IMR-90 (cell line): ENCODE measurements around the gene CDADC1. TPM values are rescaled to one million over a fixed set of nuclear protein-coding genes. Genes with fewer than 3 reads are reported as not detected.

ENCODE experiments used
- ATAC-seq: fragments of 200-7000 bp; cut with Tn5 transposase; 2 replicates; pipeline ENCODE4 v1.9.1; 2020; ENCODE audit warnings: low read depth, mild to moderate bottlenecking, moderate library complexity
- BruUV-seq: library from RNA; stranded (reverse); fragments of 400-500 nt; replicated peaks from 2 replicates; lab custom pipeline; 2021; lab: Mats Ljungman, UMichigan
- CTCF ChIA-PET: fragments of 300-600 bp; formaldehyde crosslinking; extraction: SDS; loops from one replicate; lab custom pipeline; 2021; ENCODE audit warnings: antibody characterized with exemption; lab: Yijun Ruan, JAX
- POLR2A ChIA-PET: fragments of 300-600 bp; sonication (Branson Sonifier 250); formaldehyde crosslinking; loops from one replicate; lab custom pipeline; 2022; ENCODE audit warnings: antibody characterized with exemption; ENCODE audit not compliant: unreplicated experiment; lab: Charles Lee
- DNase-seq: peaks from one replicate; pipeline ENCODE4 v3.0.0; 2013
- H2AFZ ChIP-seq: replicated peaks from 2 replicates; pipeline ENCODE3; 2013; ENCODE audit warnings: low read length, mild to moderate bottlenecking; ENCODE audit not compliant: poor library complexity
- H2AK5ac ChIP-seq: 2 replicates; pipeline ENCODE4 v1.6.1; 2013; ENCODE audit warnings: low read depth, low read length, inconsistent platforms
- H2AK9ac ChIP-seq: replicated peaks from 2 replicates; pipeline ENCODE3; 2013; ENCODE audit warnings: mild to moderate bottlenecking, low read depth, low read length, moderate library complexity; ENCODE audit not compliant: poor library complexity
- H2BK120ac ChIP-seq: 2 replicates; pipeline ENCODE4 v1.6.1; 2013; ENCODE audit warnings: low read depth, low read length, inconsistent platforms
- H2BK15ac ChIP-seq: 3 replicates; pipeline ENCODE4 v1.6.1; 2013; ENCODE audit warnings: low read depth, low read length, inconsistent platforms
- H2BK20ac ChIP-seq: 2 replicates; pipeline ENCODE4 v1.6.1; 2013; ENCODE audit warnings: low read depth, mild to moderate bottlenecking, inconsistent platforms, low read length, moderate library complexity
- H2BK5ac ChIP-seq: 2 replicates; pipeline ENCODE4 v1.6.1; 2013; ENCODE audit warnings: mild to moderate bottlenecking, low read depth, low read length, inconsistent platforms; ENCODE audit not compliant: poor library complexity, severe bottlenecking
- H3K14ac ChIP-seq: replicated peaks from 2 replicates; pipeline ENCODE4 v1.6.1; 2013; ENCODE audit warnings: low read depth, low read length, inconsistent platforms
- H3K18ac ChIP-seq: 2 replicates; pipeline ENCODE4 v1.6.1; 2013; ENCODE audit warnings: low read depth, low read length, control low read depth
- H3K23ac ChIP-seq: 2 replicates; pipeline ENCODE4 v1.6.1; 2013; ENCODE audit warnings: low read depth, low read length, inconsistent platforms
- H3K27ac ChIP-seq: 2 replicates; pipeline ENCODE4 v1.5.1; 2013; ENCODE audit warnings: mild to moderate bottlenecking, control low read depth, low read length; ENCODE audit not compliant: insufficient read depth
- H3K27me3 ChIP-seq: 2 replicates; pipeline ENCODE4 v1.6.1; 2013; ENCODE audit warnings: low read length; ENCODE audit not compliant: control insufficient read depth, insufficient read depth
- H3K36me3 ChIP-seq: 2 replicates; pipeline ENCODE4 v1.6.1; 2013; ENCODE audit warnings: low read length, mixed read lengths; ENCODE audit not compliant: control insufficient read depth, insufficient read depth
- H3K4ac ChIP-seq: 2 replicates; pipeline ENCODE4 v1.6.1; 2013; ENCODE audit warnings: low read depth, low read length, inconsistent platforms
- H3K4me1 ChIP-seq: 2 replicates; pipeline ENCODE4 v1.6.1; 2013; ENCODE audit warnings: low read length, mixed read lengths; ENCODE audit not compliant: control insufficient read depth, insufficient read depth
- H3K4me2 ChIP-seq: 2 replicates; pipeline ENCODE4 v1.6.1; 2013; ENCODE audit warnings: low read depth, mild to moderate bottlenecking, control low read depth, low read length, moderate library complexity
- H3K4me3 ChIP-seq: 2 replicates; pipeline ENCODE4 v1.5.1; 2013; ENCODE audit warnings: low read depth, mild to moderate bottlenecking, control low read depth, low read length, moderate library complexity; ENCODE audit not compliant: insufficient read depth
- H3K56ac ChIP-seq: 2 replicates; pipeline ENCODE4 v1.6.1; 2013; ENCODE audit warnings: low read length, inconsistent platforms; ENCODE audit not compliant: insufficient read depth; ENCODE audit errors: extremely low read depth
- H3K79me1 ChIP-seq, 2 experiments: 2 replicates each; pipeline ENCODE4 v1.6.1; 2013; ENCODE audit warnings: low read length in 2 of 2, inconsistent platforms in 1 of 2, low read depth in 1 of 2
- H3K9ac ChIP-seq: 2 replicates; pipeline ENCODE4 v1.6.1; 2013; ENCODE audit warnings: low read depth, low read length, control low read depth
- H3K9me1 ChIP-seq: 2 replicates; pipeline ENCODE4 v1.6.1; 2013; ENCODE audit warnings: low read length, inconsistent platforms; ENCODE audit not compliant: insufficient read depth
- H3K9me3 ChIP-seq: 2 replicates; pipeline ENCODE4 v1.6.1; 2013; ENCODE audit warnings: low read length; ENCODE audit not compliant: control insufficient read depth, insufficient read depth
- H4K20me1 ChIP-seq: 2 replicates; pipeline ENCODE4 v1.6.1; 2013; ENCODE audit warnings: low read length, inconsistent platforms; ENCODE audit not compliant: insufficient read depth
- H4K5ac ChIP-seq: 2 replicates; pipeline ENCODE4 v1.6.1; 2013; ENCODE audit warnings: mild to moderate bottlenecking, low read depth, low read length, control low read depth
- H4K8ac ChIP-seq, 2 experiments: 2 replicates each; pipeline ENCODE4 v1.6.1; 2013; ENCODE audit warnings: low read depth in 2 of 2, low read length in 2 of 2, control low read depth in 1 of 2, inconsistent platforms in 1 of 2
- H4K91ac ChIP-seq: 2 replicates; pipeline ENCODE4 v1.6.1; 2013; ENCODE audit warnings: low read depth, low read length, inconsistent platforms; ENCODE audit not compliant: insufficient read depth
- CEBPB ChIP-seq: IDR thresholded peaks from 2 replicates; pipeline ENCODE4 v1.6.1; 2012; ENCODE audit warnings: low read depth, low read length, improper control_type of control experiment
- RCOR1 ChIP-seq: IDR thresholded peaks from 2 replicates; pipeline ENCODE4 v1.6.1; 2012; ENCODE audit warnings: mild to moderate bottlenecking, low read length, improper control_type of control experiment; ENCODE audit not compliant: insufficient replicate concordance
- WGBS, 2 experiments: methylation state at CpG; one replicate each; pipeline versions ENCODE4 v1.1.5 to v1.1.7; 2013; ENCODE audit warnings: missing lambda C conversion rate in 2 of 2; ENCODE audit not compliant: insufficient read length in 1 of 2; ENCODE audit errors: extremely low coverage in 2 of 2; 5-methylcytosine and 5-hydroxymethylcytosine counted together
- dilution Hi-C: fragments of 300-500 bp; cut with HindIII; formaldehyde crosslinking; loops from one replicate; pipeline ENCODE4 v1.14.3; 2018; ENCODE audit warnings: low sequenced_read_pairs; ENCODE audit not compliant: unreplicated experiment
- in situ Hi-C: fragments of 300-500 bp; cut with MboI; formaldehyde crosslinking; loops from 3 replicates; pipeline ENCODE4 v1.14.3; 2019; ENCODE audit warnings: low sequenced_read_pairs, inconsistent platforms, mixed read lengths
- intact Hi-C: fragments of 100-400 bp; cut with micrococcal nuclease; formaldehyde crosslinking; loops from 2 replicates; pipeline ENCODE4 v1.10.0; 2022
- polyA plus RNA-seq, 3 experiments: library from polyadenylated mRNA; depleted of rRNA; stranded (reverse); fragments of >200 nt; gene quantifications; 2 replicates each; pipeline ENCODE4 v1.2.3, GENCODE V29; 2012; ENCODE audit warnings: low replicate concordance in 1 of 3
- total RNA-seq: library from RNA; depleted of rRNA; stranded (reverse); fragments of >200 nt; gene quantifications from 2 replicates; pipeline ENCODE4 v1.2.3, GENCODE V29; 2012

The CDADC1 gene
- total and polyA plus RNA-seq, 2 of the 4 experiments (the other 2 are of a cell fraction), result 0.54 to 2.6 TPM

DNA sequence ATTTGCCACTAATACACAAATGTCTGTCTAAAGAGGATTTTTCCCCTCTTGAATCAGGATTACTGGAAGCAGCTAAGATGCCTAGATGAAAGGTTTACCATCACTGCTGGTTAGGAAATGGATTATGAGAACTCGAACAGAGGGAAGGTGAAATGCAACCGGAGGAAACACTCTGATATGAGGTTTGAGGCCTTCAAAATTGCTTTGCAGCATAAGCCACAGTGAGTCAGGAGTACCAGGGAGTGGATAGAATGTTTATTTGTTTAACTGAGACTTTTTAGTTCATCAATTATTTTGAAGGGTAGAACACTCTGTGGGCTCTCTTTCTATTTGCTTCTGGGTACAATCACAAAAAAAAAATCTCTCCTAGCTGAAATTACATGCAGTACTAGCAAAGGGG, 18.1 kb downstream of the CDADC1 start:
- 20% methylated on average over 1 of the region's 2 CpGs; no CpG with 5 or more reads in 1 of the 2 experiments for WGBS, 2 experiments
- no peak overlapping the region for H2BK15ac ChIP-seq
- no TSS peak for BruUV-seq
- intact Hi-C loops (loop anchor here (10.0 kb wide), 1 partner anchor 291 kb away; the partner anchor contains the start of gene FNDC3A), in situ Hi-C loops (no loop called here), dilution Hi-C loops (no loop called here)
- TF ChIP-seq RCOR1, result no peak
- TF ChIP-seq CEBPB, result peak; percentile 6; the same call in 1 of the 2 replicates
- peak overlapping the region; percentile 28 for H2BK5ac ChIP-seq
- H3K79me1 ChIP-seq, result no peaks in the 10 kb centered on the region
- no peaks in the 10 kb centered on the region for H4K20me1 ChIP-seq
- H3K4ac ChIP-seq, result peak overlapping the region; percentile 17; the same call in 1 of the 2 replicates
- ATAC-seq (peak; percentile 72; the same call in 1 of the 2 replicates), DNase-seq (peak; percentile 77)
- H3K23ac ChIP-seq, result no peak overlapping the region
- H4K5ac ChIP-seq, result no peak overlapping the region
- H3K9me1 ChIP-seq, result no peaks in the 10 kb centered on the region
- ChIA-PET POLR2A (no interaction called here), CTCF (no interaction called here)
- no peak overlapping the region for H4K91ac ChIP-seq
- no peak overlapping the region for H4K8ac ChIP-seq
- H3K4me3 ChIP-seq, result no peak overlapping the region
- peaks cover 3% of the 10 kb centered on the region; the same call in 1 of the 2 replicates for H3K36me3 ChIP-seq
- no peak overlapping the region for H3K27ac ChIP-seq
- H2BK120ac ChIP-seq, result no peak overlapping the region
- peak overlapping the region; percentile 50; the same call in 1 of the 2 replicates for H3K4me2 ChIP-seq
- no peak overlapping the region for H2BK20ac ChIP-seq
- H3K9me3 ChIP-seq, result no peaks in the 10 kb centered on the region
- H3K9ac ChIP-seq, result peak overlapping the region; percentile 42; the same call in 1 of the 2 replicates
- H2AK9ac ChIP-seq, result no peak overlapping the region
- H2AFZ ChIP-seq, result no peak overlapping the region
- peak overlapping the region; percentile 7; the same call in 1 of the 2 replicates for H3K18ac ChIP-seq
- no peaks in the 10 kb centered on the region for H3K27me3 ChIP-seq
- no peak overlapping the region for H3K56ac ChIP-seq
- H3K4me1 ChIP-seq, result no peaks in the 10 kb centered on the region; the same call in 1 of the 2 replicates
- no peak overlapping the region for H3K14ac ChIP-seq
- no peak overlapping the region for H2AK5ac ChIP-seq
